ENCODE results near the gene SLCO1A2.

SLCO1A2 gene

DNA sequence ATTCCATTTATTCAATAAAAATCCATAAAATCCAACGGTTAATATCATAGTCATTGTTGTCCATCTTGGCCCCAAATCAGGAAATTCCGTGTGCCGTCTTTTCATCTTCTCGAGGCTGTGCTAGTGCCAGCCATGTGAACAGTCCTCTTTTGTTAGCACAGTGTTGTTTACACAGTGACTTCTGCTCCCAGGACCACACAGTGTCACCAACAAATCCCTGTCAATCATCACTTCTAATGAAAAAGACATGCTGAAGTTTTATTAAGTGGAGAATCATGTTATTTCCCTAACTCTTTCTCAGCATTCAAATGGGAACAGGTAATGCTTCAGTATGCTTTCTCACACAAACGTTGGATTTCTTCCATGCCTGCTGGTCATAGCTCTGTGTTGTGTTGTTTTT lies 1.9 kb upstream of the SLCO1A2 start:
- DNase-seq (ENCODE audit: insufficient read length, low spot score) (no peak), FAIRE-seq (no peak)

DNA sequence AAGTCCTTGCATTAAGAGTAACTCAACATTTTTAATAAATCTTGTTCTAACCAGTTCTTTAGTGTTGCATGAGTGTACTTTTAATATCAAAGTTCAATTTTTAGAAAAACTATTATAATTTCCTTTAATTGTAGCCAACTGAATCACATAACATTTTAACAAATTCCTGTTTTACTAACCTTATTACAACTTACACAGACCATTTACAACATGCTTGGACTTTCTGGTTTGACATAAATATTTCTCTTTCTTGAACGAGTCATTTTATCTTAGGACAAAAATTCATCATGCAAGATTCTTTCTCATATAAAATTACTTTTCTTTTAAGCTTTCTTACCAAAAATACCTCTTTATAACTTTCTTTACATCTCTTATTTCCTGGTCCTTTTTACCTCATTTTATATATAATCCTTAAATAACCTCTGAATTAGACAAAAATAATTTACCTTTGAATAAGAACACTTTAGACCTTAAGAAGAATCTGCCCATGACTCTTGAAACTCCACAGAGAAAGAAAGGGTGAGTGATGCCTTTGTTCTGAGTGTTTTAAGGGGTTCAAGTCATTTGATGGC lies 3.9 kb downstream of the SLCO1A2 start:
- no peak for FAIRE-seq

DNA sequence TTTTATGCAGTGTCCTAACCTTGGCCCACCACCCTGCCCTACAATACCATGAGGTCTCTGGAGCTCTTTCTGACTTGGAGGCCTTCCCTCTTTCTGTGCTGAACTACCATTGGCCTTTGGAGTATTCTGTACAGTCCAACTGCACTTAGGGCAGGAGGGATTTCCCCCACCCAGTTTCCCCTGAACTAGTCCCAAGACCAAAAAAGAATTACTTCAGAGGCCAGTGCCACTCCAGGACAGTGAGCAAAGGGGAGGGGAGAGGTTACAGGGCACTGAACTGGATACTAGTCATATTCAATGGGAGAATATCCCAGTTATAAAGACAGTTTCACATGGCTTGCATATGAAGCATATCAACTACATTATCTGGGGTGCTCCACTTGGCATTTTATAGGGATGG lies 6.1 kb downstream of the SLCO1A2 start:
- DNase-seq (ENCODE audit: insufficient read length, low spot score) = no peak
- no peak for FAIRE-seq

More for the DNA sequence above, 3.9 kb downstream of the SLCO1A2 start:
- DNase-seq (ENCODE audit: insufficient read length, low spot score) = no peak

DNA sequence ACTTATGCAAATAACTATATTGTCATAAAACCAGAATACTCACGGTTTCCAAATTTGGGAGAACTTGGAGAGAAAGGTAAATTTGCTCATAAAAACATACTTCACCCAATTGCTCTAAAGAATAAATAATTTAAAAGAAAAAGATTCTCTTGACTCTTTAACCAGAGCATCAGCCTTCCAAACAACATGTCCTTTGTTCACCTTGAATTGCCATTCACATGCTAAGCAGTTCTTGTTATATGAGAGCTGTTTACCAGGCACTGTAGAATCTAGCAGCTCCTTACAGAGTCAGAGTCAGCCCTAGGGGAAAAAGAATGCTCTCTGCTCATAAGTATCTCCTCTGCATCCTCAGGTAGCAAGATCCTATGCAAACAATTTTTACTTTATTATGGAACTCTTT lies 10.2 kb downstream of the SLCO1A2 start:
- no peak for DNase-seq (ENCODE audit: insufficient read length, low spot score)
- FAIRE-seq = no peak

DNA sequence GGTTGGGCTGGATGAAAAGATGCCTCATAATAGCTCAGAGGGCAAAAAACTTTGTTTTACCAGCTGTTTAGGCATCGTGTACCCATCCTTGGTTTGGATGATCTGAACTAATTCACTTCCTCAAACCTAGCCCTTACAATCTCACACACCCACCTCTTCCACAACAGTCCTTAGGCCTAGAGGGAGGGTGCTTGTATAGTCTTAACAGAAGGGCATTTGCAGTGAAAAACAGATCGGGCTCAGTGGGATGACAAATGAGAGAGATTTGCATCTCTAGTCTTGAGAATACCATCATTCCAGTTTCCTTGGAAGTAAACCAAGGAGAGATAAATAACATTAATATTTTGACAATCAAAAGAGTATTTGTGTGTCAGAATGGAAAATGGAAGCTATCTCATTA lies 11.0 kb downstream of the SLCO1A2 start:
- no peak for FAIRE-seq
- DNase-seq (ENCODE audit: insufficient read length, low spot score) = no peak

DNA sequence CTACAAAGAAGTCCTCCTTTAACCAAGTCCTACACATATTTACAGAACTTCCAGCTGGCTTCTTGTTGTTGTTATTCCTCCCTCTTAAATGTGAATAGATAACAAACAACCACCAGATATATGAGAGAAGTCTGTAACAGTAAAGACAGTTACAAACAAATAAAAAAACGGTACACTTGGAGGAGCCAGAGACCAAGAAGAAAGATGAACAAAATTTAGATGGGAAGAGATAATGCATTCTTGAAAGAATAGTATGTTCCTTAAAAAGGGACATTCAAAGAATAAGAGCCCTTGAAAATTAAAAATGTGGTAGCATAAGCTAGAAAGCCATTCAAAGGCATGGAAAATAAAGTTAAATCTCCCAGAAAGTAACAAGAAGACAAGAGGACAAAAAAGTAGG lies 25.9 kb downstream of the SLCO1A2 start:
- no peak for DNase-seq (ENCODE audit: insufficient read length, low spot score)
- FAIRE-seq = no peak

DNA sequence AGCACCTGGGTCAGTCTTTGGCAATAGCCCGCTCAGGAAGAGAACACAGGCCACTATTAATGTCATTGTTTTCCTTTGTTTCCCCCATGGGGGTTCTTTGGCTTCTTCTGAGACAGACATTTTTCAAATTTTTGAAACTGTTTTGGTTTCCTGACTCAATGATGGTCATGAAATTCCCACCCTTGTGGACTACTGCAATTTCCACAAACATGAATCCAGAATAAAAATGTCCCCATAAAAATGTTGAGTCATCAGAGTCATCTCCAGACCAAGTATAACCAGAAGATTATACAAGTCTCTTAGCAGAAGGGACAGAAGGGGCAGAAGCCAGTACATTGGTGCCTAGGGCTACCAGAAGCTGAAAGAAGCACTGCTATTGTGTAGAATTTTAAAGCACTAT lies 29.1 kb downstream of the SLCO1A2 start:
- no peak for DNase-seq (ENCODE audit: insufficient read length, low spot score)
- no peak for FAIRE-seq

DNA sequence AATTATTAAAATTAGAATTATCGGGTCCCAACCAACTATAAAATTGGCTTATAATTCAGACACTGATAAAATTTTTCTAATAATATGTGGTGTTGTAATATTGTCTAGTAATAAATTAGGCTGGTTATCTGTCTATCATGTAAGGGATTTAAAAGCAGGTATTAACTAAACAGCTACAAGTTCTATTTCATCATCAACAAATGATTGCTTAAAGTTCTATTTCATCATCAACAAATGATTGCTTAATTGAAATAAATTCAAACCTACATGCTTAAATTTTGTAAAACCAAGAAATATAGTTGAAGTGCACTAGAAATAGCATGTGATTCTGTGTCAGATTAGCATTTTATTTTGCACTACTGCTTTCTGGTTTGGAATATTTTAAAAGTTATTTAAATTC lies 34.1 kb downstream of the SLCO1A2 start:
- FAIRE-seq = no peak
- DNase-seq (ENCODE audit: insufficient read length, low spot score) = no peak

DNA sequence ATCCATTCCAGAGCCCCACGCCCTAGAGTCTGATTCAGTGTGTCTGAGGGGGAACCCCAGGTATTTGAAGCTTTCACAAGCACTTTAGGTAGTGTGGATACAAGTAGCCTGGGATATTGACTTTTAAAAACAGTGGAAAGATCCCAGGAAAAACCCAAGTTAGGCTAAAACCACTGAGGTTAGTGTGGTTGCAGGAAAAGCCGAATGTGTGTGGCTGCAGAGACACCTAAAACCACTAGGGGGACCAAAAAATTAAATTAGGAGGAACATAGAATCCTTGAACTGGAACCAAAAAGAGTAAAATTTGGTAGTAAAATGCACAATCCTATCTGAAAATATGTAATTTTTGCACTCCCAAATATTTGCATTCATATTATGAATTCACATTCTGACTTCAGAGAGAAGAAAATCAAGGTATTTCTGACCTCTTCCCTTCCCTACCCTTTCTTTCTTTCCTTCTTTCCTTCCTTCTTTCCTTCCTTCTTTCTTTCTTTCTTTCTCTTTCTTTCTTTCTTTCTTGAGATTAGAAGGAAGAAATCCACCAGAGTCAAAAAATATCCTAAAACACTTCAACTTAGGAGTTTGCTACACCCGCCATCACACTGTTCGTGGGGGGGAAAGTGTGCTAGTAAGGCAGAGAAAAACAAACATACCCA lies 37.8 kb downstream of the SLCO1A2 start:
- DNase-seq (ENCODE audit: insufficient read length, low spot score) (no peak), FAIRE-seq (no peak)

DNA sequence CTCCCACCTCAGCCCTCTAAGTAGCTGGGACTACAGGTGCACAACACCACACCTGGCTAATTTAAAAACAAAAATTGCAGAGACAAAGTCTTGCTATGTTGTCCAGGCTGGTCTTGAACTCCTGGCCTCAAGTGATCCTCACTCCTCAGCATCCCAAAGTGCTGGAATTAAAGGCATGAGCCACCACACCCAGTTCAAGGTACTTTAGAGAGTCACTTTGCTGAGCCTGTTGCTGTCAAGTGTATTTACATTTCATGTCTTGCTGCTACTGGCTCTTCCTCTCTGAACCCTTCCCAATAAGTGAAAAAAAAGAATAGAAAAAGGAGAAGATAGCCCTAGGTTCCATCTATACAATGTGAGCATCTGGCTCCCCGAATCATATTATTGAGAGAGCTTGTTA lies 38.4 kb downstream of the SLCO1A2 start:
- DNase-seq (ENCODE audit: insufficient read length, low spot score) (no peak), FAIRE-seq (no peak)

DNA sequence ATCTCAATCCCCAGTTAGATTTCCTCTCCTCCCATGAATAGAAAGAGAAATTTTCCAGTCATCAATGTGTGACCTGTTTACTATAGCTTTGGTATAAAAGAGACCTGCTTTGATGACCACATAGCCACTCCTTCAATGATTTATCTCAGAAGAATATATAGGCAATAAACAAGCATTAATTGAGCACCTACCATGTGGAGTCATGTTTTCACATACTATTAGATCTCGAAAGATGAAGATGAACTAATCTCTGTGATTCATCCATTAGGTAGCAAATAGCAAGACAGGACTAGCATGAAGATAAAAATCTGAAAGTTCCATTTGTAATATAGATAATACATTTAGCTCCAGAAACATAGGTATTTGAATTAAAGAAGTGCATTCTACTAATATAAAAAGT lies 40.5 kb downstream of the SLCO1A2 start:
- no peak for FAIRE-seq
- no peak for DNase-seq (ENCODE audit: insufficient read length, low spot score)

DNA sequence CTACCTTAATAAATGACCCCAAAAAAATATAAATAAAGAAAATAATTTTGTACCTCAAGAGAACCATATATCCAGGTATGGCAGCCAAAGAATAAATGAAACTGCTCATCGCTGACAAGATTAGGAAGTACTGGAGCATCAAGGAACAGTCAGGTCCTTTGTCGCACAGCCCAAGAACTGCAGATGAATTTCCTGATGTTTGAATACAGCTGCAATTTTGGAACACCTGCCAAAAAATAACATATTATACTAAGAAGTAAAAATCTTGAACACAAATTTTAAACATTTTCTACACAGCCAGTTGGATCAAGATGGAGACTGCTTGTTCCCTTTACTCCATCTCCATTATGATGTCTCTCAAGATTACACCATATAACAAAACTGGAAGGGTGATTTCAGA lies 42.6 kb downstream of the SLCO1A2 start:
- no peak for DNase-seq (ENCODE audit: insufficient read length, low spot score)
- no peak for FAIRE-seq

DNA sequence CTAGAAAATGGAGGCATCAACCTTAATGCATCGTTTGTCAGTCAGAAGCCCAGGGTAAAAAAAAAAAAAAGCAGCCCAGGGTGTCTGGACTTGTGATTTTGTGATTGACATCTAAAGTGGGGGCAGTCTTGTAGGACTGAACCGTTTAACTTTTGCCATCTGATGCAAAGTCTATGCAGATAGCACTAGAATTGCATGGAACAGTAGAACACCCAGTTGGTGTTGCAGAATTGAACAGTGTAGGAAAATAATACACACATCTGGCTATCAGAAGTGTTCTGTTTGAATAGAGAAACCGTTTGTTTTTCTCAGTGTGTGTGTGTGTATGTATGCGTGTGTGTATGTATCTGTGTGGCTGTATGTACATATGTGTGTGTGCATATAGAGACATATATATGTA lies 45.0 kb downstream of the SLCO1A2 start:
- FAIRE-seq (no peak), DNase-seq (ENCODE audit: insufficient read length, low spot score) (no peak)

DNA sequence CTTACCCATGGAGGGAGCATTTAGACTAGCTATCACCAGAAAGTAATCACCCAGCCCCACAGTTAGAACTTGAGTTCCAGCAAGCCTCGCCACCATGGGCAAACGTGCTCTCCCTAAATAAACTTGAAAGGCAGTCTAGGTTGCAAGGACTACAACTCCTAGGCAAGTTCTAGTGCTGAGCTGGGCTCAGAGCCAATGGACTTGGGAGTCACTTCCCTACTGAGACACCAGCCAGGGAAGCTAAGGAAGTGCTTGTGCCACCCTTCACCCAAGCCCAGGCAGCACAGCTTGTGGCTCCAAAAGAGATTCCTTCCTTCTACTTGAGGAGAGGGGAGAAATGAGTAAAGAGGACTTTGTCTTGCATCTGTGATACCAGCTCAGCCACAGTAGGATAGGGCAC lies 57.9 kb downstream of the SLCO1A2 start:
- no peak for FAIRE-seq
- DNase-seq (ENCODE audit: insufficient read length, low spot score) = no peak

DNA sequence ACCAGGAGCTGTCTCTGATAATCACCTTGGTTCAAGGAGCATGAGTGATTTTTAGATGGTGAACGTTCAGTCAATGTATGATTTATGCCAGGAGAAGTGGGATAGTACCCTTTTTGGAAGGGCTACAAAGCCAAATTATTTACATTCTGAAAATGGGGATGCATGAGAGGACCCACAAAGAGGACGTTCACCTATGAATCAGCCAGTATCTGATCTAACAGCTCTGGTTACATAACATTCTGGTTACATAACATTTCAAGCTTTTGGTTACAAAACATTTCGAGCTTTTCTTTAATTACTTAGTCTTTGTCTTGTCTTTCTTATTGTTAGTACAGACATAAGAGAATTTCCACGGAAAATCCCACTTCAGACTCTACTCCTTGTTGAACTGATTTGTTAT lies 68.8 kb downstream of the SLCO1A2 start:
- DNase-seq (ENCODE audit: insufficient read length, low spot score) (no peak), FAIRE-seq (no peak)

DNA sequence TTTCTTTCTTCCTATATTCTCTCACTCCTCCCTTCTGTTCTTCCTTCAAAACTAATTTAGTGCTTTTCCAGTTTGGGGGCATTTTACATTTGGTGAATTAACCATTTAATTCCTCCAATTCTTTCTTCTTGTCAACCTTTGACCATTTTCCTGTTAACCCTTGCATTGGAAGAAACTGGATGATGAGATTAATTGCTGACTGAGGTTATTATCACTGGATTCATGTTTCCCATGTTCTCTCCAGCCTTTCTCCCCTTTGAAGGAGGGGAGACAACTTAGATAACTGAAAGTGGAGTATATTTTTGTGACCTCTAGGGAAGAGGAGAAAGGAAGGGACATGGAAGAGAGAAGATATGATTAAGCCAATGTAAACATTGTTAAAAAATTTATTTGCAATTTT lies 70.5 kb downstream of the SLCO1A2 start:
- FAIRE-seq (no peak), DNase-seq (ENCODE audit: insufficient read length, low spot score) (no peak)

DNA sequence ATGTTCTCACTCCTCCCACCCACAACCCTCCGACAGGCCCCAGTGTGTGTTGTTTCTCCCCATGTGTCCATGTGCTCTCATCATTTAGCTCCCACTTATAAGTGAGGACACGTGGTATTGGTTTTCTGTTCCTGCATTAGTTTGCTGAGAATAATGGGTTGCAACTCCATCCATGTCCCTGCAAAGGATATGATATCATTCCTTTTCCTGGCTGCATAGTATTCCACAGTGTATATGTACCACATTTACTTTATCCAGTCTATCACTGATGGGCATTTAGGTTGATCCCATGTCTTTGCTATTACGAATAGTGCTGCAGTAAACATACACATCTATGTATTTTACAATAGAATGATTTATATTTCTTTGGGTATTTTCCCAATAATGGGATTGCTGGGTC lies 77.5 kb downstream of the SLCO1A2 start:
- no peak for DNase-seq (ENCODE audit: insufficient read length, low spot score)
- FAIRE-seq = no peak

DNA sequence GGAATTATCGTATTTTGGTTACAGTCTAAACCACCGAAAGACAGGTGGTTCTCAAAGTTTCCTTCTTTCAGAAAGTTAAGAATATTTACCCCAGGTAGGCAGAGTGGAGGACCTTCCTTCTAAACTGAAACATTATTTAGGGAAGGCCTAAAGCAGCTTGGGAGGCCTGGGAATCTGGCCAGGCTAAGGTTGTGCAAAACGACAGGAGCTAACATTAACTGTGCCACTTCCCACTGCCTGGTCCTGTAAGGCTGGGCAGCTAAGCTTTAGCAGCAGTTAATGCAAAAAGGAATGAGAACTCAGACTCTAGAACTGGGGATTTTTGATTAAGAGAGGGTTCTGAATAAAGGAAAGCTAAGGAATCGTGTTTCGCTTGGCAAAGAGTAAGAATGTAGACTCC lies 82.6 kb downstream of the SLCO1A2 start:
- DNase-seq (ENCODE audit: insufficient read length, low spot score) (no peak), FAIRE-seq (no peak)

DNA sequence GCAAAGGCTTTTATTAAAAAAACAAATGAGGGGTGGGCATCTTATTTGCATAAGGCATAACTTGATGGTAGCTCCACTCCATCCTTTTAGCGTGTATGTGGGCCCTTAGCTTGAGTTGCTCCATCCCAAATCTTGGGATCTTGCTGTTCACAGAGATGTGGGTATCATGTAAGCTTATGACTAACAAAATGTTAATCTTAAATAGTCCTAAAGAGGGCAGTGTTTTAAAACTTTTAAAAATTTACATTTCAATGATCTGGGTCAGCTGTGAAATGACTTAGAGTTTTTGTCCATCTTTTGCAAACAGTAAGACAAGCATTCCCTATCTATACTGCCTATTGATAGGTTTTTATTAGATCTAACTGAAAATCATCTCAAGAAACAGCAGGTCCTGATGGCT lies 86.0 kb downstream of the SLCO1A2 start:
- peak; percentile 45 for FAIRE-seq
- no peak for DNase-seq (ENCODE audit: insufficient read length, low spot score)

DNA sequence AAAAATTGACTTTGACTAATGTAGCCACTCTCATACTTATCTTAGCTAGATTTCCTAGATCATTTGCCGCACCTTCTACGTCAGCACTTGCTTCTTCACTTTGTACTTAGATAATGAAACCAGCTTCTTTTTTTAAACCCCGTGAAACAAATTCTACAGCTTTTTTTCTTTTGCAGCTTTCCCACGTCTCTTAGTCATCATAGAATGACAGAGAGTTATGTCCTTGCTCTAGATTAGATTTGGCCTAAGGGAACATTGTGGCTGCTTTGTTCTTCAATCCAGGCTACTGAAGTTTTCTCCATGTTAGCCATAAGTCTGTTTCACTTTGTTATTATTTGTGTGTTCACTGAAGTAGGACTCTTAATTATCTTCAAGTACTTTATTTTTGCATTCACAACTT lies 94.9 kb downstream of the SLCO1A2 start:
- FAIRE-seq = no peak
- DNase-seq (ENCODE audit: insufficient read length, low spot score) = no peak

DNA sequence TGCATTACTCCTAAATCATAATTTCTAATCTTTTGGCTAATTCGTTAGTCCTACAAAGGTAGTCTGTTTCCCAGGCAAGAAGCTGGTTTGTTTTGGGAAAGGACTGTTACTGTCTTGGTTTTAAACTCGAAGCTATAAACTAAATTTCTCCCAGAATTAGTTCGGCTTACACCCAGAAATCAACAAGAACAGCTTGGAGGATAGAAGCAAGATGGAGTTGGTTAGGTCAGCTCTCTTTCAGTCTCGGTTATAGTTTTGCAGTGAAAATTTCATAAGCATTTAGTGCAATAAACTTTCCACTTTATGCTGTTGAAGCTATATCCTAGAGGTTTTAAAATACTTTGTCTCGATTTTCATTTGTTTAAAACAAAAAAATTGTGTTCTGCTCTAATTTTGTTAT lies 100.3 kb downstream of the SLCO1A2 start:
- FAIRE-seq = no peak
- DNase-seq (ENCODE audit: insufficient read length, low spot score) = no peak

DNA sequence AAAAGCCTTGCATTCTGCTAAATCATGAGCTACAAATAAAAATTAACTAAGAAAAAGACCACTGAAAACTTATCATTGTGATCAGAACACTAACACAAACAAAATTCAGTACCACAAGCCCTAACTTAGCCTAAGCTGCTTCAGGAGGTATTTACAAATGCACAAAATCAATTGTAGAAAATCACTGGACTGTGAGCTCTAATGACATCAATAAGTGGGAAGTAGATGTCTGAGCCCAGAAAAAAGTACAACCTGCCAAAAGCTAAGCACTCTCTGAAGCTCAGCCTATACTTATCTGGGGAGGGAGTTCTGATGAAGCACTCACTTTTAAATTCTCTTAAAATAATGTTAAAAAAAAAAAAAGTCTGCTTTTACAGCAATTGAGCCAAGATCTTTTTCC lies 110.8 kb downstream of the SLCO1A2 start:
- FAIRE-seq = no peak
- no peak for DNase-seq (ENCODE audit: insufficient read length, low spot score)

DNA sequence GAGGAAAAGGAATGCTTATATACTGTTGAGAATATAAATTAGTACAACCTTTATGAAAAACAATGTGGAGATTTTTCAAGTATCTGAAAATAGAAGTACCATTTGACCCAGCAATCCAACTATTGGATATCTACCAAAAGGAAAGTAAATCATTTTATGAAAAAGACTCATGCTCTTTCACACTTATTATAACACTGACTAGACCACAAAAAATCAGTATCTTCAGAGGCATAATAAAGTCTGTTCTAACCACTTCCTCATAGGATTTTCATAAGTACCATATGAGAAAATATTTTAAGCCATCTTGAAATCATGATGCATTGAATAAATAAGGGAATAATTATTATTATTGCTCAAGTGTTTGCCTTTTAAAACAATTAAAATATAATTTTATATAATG lies 112.9 kb downstream of the SLCO1A2 start:
- no peak for FAIRE-seq
- DNase-seq (ENCODE audit: insufficient read length, low spot score) = no peak
